ENCODE measurements around the gene CYTH3. TPM values are rescaled to one million over a fixed set of nuclear protein-coding genes. Genes with fewer than 3 reads are reported as not detected.

The CYTH3 gene
- total RNA-seq, 1 experiment from 2014 or later: 18.4 TPM

GRCh38 chr7:6283391-6284054, 11.1 kb upstream of the CYTH3 start:
- DNase-seq (ENCODE audit: low read depth): peak; percentile 82

- DNase-seq (ENCODE audit: low read depth): no peak
Measured at GRCh38 chr7:6279937-6280336, 7.5 kb upstream of the CYTH3 start.

GRCh38 chr7:6279341-6279740, 6.9 kb upstream of the CYTH3 start:
- no peak for DNase-seq (ENCODE audit: low read depth)

- no peak for DNase-seq (ENCODE audit: low read depth)
Measured at GRCh38 chr7:6278749-6279310, 6.4 kb upstream of the CYTH3 start.

- no peak for DNase-seq (ENCODE audit: low read depth)
Measured at GRCh38 chr7:6277476-6277875, 5.1 kb upstream of the CYTH3 start.

- no peak for DNase-seq (ENCODE audit: low read depth)
Measured at GRCh38 chr7:6276911-6277408, 4.5 kb upstream of the CYTH3 start.

GRCh38 chr7:6274743-6275142, 2.3 kb upstream of the CYTH3 start:
- no peak for DNase-seq (ENCODE audit: low read depth)

- DNase-seq (ENCODE audit: low read depth): no peak
Measured at GRCh38 chr7:6273917-6274630, 1.6 kb upstream of the CYTH3 start.

GRCh38 chr7:6273380-6273837, 985 bp upstream of the CYTH3 start:
- no peak for DNase-seq (ENCODE audit: low read depth)

GRCh38 chr7:6271694-6272440, 557 bp downstream of the CYTH3 start:
- no peak for DNase-seq (ENCODE audit: low read depth)

GRCh38 chr7:6271060-6271658, 1.3 kb downstream of the CYTH3 start:
- peak; percentile 75 for DNase-seq (ENCODE audit: low read depth)

- no peak for DNase-seq (ENCODE audit: low read depth)
Measured at GRCh38 chr7:6269527-6269926, 2.9 kb downstream of the CYTH3 start.

- DNase-seq (ENCODE audit: low read depth): peak; percentile 33
Measured at GRCh38 chr7:6268907-6269306, 3.5 kb downstream of the CYTH3 start.

- no peak for DNase-seq (ENCODE audit: low read depth)
Measured at GRCh38 chr7:6268023-6268900, 4.2 kb downstream of the CYTH3 start.

GRCh38 chr7:6266699-6267098, 5.7 kb downstream of the CYTH3 start:
- no peak for DNase-seq (ENCODE audit: low read depth)

GRCh38 chr7:6262221-6262620, 10.2 kb downstream of the CYTH3 start:
- DNase-seq (ENCODE audit: low read depth): peak; percentile 31

- DNase-seq (ENCODE audit: low read depth): no peak
Measured at GRCh38 chr7:6261699-6262098, 10.7 kb downstream of the CYTH3 start.

GRCh38 chr7:6260291-6261187, 11.9 kb downstream of the CYTH3 start:
- DNase-seq (ENCODE audit: low read depth): no peak

GRCh38 chr7:6259257-6259656, 13.2 kb downstream of the CYTH3 start:
- DNase-seq (ENCODE audit: low read depth): no peak
